Left renal pelvis (tissue), 4 donors: Measurements from ENCODE around the gene PLIN5. TPM values are rescaled to one million over a fixed set of nuclear protein-coding genes. Genes with fewer than 3 reads are reported as not detected.

Source experiments
- DNase-seq, 4 donors: peaks; one replicate each; pipeline ENCODE4 v3.0.0-alpha.2; 2013; ENCODE audit warnings: low read depth in 4 of 4, low spot score in 3 of 4
- polyA plus RNA-seq, 4 donors: library from polyadenylated mRNA; unstranded; fragments of 120-200 nt; gene quantifications; one replicate each; pipeline ENCODE4 v1.2.1, GENCODE V29; 2013; ENCODE audit not compliant: insufficient read length in 4 of 4

The PLIN5 gene
- polyA plus RNA-seq, 4 donors: 0.96 to 10.9 (median 3.0) TPM

DNA sequence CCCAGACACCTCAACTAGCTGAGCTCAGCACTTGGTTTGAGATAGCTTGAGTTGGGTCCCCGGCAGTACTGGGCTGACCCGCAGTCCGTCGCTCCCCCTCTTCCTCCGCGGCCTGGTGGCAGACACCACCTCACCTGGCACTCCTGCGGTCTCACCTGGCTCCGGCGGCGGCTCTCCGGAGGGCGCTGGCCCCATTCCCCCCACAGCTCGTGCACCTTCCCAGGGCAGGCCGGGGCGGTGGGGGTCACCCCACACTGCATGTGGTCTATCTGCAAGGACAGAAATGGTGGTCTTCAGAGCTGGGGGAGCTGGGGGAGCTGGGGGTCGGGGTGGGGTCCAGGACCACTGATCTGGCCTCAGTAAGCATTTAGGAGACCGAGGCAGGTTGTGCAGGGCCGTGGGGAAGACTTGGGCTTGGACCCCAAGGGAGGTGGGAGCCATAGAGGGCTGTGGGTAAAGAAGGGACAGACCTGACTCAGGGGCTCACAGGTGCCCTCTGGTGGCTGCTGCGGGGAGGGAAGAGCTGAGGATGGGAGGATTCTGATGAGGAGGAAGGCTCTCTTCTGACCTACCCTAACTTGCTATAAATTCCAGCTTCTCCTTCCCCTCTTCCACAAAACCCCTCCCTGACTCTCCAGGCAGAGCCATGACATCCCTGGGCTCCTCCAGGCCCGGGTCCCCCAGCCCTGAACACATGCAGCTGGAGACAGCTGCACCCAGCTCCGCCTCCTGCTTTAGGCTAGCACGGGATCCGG lies 10.0 kb downstream of the PLIN5 start:
- no peak for DNase-seq

DNA sequence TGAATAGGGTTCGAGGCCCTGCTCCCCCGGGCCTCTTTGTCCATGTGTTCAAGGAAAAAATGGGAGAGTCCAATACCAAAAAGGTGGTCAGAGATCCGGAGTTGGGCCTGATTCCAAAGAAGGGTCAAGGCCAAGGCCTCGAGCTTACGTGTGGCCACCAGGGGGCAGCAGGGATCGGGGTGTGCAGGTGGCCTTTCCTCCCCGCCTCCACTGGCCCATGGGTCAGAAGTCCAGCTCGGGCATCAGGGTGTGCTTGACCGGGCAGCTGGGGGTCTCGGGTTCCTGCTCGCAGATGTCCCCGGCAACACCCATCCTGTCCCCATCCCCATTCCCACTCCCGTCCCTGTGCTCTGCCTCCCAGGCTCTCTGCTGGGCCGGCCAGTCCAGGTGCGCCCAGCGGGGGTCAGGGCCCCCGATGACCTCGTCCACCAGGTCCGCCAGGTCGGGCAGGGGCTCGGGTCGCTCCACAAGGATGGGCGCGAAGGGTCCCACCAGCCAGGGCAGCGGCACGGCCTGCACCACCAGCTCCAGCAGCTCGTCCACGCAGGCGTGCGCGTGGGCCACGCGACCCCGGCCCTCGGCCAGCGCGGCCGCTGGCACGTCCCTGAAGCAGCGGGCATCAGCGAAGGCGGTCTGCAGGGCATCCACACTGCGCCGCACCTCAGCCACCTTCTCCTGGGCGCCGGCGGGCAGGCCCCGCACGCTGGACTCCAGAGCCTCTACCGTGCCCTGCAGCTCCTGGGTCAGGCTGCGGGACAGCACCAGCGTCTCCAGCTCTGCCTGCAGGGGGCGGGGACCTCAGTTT lies 11.5 kb downstream of the PLIN5 start:
- DNase-seq: no peak

DNA sequence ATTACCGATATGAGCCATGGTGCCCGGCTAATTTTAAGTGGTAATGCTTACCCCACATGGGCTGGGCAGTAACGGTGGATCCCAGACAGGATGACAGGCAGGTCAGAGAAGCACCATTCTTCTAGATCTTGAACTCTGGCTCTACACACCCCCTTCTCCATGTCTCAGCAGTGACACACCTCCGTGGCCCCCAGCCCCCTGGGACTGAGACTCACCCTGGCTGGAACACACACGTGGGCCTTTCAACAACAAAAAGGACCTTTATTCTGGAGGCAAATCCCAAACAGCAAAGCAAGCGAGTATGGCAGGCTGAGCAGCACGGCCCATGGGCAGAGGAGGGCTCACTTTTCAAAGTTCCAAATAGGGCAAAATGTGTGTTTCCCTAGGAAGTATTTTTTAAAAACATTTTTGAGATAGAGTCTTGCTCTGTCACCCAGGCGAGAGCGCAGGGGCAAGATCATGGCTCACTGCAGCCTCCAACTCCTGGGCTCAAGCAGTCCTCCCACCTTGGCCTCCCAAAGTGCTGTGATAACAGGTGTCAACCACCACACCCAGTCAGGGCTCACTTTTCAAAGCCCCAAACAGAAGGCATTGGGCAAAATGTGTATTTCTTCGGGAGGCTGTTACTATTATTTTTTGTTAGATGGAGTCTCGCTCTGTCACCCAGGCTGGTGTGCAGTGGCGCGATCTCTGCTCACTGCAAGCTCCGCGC lies 12.6 kb downstream of the PLIN5 start:
- no peak for DNase-seq

DNA sequence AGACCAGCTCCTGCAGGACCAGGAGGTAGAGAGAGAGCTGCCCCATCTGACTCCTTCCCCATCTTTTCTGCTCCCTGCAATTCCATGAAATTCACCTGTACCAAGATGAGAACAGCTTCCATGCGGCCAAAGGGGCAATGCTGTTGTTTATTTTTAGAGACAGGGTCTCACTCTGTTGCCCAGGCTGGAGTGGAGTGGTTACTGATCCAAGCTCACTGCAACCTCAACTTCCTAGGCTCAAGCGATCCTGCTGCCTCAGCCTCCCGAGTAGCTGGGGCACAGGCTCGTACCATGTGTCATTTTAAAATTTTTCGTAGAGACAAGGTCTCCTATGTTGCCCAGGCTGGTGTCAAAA lies 13.2 kb downstream of the PLIN5 start:
- no peak for DNase-seq

DNA sequence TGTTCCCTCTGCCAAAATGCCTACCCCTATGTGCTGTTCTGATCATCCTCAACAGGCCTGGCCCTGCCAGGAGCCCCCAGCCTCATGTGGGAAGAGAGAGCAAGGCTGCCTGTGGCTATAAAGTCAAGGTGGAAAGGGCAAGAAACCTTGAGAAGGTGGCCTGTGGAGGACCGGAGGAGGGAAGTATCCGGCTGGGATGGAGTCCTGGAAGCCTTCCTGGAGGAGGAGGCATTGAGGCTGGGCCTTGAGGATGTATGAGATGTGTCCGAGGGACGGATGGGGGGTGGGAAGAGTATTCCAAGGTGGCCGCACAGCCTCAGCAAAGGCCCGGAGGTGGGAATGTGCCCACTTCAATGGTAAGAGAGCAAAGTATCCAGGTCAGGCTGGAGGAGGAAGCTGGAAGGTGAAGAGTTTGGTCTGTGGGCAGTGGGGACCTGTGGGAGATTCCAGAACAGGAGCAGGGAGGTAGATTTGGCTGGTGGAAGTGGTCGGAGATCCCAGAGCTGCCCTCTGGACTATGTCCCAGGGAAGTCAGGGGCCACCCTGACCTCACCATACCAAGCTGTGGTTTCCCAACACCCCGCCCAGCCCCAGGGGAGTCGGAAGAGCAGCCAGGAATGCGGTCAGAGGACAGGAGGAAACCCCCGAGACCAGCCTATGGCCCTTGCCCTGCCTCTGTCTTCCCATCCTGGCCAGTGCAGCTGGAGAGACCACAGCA lies 13.7 kb downstream of the PLIN5 start:
- DNase-seq: no peak

DNA sequence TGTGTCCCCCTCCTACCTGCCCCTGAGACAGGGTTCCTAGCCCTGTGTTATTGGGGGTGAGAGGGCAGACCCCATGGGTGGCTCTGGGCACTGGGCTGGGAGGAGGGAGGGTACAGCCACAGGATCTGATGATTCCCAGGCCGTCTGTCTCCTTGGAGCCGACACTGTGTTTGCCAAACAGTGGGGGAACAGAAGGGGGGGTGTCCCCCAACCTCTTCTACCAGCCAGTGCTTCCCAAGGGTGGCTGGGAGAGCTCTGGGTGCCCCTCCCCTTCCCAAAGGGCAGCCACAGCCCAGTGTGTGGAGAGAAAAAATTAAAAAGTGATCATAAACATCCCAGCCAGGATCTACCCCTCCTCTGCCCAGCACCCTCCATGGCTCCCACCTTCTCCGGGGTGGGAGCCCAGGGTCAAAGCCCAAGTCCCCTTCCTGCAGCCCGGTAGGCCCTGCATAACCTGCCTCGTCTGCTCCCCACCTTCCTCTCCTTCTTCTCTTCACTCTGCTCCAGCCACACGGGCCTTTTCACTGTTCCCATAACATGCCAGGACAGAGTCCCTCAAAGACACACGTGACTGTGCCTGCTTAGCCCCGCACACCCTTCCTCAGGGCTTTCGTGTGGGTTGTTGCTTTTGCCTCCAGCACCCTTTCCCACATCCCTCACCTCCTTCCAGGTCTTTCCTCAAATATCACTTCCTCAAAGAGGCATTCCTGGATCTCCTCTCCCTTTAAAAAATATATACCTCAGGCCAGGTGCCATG lies 15.3 kb downstream of the PLIN5 start:
- DNase-seq: no peak

DNA sequence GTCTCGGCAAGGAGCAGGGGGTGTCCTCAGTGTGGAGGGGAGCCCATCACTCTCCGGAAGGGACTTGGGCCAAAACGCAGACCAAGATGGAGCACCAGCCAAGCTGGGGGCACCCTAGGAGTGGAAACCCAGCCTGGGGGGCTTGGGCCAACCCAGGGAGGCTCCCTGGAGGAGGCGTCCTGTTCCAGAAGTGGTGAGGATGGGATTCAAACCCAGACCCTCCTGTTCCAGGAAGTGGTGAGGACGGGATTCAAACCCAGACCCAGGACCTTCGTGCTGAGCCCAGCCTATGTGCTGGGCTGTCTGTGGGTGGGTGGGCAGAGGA lies 15.9 kb downstream of the PLIN5 start:
- no peak for DNase-seq

DNA sequence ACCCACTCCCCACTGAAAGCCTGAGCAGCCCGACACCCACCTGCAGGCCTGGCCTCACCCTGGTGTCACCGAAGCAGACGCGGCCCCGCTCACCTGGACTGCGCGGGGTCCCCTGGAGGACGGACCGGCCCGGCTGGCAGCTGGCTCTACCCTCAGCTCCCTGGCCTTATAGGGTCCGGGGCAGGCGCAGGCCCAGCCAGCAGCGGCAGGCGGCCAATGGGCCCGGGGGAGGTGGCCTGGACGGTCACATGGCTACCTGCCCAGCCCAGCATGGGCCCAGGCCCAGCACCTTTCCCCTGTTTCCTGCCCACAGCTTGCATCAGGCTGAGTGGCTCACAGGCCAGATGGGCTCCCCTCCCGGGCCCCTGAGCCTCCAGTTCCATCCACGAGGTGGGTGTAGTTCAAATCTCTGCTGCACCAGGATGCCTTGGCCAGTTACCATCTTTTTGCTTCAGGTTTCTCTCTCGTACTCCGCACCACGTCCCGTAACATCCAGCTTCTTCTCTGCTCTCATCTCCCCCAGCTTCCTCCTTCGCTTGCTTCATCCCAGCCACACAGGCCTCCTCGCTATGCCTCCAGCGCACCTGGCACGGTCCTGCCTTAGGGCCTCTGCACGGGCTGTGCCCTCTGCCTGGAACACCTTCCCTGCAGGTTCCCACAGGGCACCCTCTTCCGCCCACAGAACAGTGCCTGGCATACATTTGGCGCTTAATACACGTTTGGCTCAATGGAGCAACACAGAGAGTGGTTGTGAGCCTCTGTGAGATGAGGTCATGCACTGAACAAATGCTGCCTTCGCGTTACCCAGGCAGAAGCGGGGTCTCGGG lies 16.5 kb downstream of the PLIN5 start, which contains the start of gene PLIN4:
TSS of gene PLIN4 (minus strand) at position 142 of the 827 bp plus-strand sequence. CDS start 214 bp downstream, outside the sequence.
- DNase-seq: no peak

DNA sequence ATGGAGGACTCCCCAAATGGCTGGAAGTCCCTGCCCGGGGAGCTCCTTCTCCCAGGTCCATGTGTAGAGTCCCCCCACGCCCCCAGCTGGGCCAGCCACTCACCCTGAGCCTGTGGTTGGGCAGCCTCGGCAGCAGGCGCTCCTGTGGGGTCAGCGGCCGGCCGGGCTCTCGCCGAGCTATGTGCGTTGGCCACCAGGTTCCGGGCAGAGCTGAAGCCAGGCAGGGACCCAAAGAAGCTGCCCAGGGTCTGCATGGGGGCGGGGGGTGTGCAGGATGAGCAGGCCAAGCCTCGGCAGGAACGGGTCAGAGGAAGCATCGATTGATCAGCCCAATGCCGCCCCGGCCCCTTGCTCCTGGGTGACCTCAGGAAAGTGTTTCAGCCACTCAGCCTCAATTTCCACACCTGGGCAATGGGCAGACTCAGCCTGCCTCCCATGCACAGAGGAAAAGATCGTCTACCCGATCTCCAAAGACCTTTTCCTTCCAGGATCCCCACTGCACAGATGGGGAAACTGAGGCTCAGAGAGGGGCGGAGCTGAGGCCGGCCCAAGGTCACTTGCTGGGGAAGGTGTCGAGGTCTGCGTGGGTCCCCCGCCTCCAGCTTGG lies 17.5 kb downstream of the PLIN5 start:
- DNase-seq: no peak

DNA sequence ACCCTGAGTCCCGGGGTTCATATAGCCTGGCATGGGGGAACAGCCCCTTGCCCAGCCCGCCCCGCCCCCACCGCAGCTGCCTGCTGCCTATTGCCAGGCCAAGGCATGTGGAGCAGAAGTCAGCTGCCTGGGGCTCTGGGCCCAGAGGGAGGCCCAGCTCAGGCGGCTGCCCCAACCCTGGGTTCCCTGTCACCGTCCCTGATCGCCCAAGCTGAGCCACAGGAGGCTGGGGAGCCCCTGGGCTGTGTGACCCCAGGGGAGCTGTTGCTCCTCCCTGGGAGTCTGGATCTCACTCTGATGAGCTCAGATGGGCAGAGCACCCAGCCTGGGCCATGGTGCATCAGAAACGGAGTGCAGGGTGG lies 18.1 kb downstream of the PLIN5 start:
- no peak for DNase-seq

DNA sequence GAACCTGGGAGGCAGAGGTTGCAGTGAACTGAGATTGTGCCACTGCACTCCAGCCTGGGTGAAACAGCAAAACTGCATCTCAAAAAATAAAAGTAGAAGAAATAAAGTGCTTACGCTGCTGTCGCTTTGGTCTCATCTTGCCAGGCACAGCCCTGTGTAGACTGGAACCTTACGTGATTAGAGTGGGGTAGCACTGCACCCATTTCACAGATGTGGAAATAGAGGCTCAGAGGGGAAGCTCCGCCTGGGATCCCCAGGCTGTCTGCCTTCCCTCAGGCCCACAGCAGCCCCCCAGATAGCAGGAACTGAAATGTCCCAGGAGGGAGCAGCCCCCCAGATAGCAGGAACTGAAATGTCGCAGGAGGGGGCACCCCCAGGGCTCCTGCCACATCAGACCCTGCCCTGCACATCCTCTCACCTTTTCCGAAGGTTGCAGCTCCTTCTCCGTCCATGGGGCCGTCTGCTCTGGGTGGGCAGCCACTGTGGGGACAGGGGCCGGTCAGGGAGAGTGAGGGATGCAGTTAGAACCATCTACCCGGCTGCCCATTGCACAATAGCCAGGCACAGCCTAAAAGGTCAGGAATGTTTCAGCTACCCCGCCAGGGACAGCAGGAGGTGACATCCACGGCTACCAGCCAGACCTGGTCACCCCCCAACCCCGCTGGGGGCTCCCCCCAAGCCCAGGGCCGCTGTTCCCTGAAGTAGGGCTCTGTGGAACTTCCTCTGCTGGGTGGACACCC lies 18.7 kb downstream of the PLIN5 start:
- DNase-seq: no peak

DNA sequence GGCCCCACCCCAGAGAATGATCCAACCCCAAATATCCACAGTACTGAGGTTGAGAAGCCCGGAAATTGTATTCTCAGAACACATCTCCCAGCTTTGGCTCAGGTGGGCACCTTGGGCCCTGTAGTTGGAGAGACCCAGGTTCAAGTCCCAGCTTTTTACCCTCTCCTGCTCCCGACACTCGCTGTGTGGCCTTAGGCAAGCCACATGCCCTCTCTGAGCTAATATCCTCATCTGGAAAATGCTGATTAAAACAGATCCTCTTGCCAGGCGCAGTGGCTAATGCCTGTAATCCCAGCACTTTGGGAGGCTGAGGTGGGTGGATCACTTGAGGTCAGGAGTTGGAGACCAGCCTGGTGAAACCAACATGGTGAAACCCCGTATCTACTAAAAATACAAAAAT lies 19.3 kb downstream of the PLIN5 start:
- no peak for DNase-seq

DNA sequence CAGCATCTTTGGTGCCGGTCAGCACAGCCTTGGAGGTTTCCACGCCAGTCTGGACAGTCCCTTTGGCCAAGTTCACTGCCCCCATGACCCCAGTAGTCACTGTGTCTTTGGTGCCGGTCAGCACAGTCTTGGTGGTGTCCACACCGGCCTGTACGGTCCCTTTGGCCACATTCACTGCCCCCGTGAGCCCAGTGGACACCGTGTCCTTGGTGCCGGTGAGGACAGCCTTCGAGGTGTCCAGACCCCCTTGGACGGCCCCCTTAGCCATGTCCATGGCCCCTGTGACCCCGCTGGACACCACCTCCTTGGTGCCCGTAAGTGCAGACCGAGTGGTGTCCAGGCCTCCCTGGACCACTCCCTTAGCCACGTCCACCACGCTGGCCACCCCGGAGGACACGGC lies 21.8 kb downstream of the PLIN5 start:
- no peak for DNase-seq

DNA sequence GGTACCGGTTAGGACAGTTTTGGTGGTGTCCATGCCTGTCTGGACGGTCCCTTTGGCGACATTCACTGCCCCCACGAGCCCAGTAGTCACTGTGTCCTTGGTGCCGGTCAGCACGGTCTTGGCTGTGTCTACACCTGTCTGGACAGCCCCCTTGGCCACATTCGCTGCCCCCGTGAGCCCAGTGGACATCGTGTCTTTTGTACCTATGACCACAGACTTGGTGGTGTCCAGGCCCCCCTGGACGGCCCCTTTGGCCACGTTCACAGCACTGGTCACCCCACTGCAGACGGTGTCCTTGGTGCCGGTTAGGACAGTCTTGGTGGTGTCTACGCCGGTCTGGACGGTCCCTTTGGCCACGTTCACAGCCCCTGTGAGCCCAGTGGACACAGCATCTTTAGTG lies 23.0 kb downstream of the PLIN5 start:
- no peak for DNase-seq

DNA sequence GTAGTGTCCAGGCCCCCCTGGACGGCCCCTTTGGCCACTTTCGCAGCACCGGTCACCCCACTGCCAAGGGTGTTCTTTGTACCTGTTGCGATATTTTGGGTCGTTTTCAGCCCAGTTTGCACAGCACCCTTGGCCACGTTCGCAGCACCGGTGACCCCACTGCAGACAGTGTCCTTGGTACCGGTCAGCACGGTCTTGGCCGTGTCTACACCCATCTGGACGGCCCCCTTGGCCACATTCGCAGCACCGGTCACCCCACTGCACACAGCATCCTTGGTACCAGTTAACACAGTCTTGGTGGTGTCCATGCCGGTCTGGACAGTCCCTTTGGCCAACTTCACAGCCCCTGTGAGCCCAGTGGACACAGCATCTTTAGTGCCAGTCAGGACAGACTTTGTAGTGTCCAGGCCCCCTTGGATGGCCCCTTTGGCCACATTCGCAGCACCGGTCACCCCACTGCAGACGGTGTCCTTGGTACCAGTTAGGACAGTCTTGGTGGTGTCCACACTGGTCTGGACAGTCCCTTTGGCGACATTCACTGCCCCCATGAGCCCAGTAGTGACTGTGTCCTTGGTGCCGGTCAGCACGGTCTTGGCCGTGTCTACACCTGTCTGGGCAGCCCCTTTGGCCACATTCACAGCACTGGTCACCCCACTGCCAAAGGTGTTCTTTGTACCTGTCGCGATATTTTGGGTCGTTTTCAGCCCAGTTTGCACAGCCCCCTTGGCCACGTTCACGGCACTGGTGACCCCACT lies 23.5 kb downstream of the PLIN5 start:
- DNase-seq: no peak

DNA sequence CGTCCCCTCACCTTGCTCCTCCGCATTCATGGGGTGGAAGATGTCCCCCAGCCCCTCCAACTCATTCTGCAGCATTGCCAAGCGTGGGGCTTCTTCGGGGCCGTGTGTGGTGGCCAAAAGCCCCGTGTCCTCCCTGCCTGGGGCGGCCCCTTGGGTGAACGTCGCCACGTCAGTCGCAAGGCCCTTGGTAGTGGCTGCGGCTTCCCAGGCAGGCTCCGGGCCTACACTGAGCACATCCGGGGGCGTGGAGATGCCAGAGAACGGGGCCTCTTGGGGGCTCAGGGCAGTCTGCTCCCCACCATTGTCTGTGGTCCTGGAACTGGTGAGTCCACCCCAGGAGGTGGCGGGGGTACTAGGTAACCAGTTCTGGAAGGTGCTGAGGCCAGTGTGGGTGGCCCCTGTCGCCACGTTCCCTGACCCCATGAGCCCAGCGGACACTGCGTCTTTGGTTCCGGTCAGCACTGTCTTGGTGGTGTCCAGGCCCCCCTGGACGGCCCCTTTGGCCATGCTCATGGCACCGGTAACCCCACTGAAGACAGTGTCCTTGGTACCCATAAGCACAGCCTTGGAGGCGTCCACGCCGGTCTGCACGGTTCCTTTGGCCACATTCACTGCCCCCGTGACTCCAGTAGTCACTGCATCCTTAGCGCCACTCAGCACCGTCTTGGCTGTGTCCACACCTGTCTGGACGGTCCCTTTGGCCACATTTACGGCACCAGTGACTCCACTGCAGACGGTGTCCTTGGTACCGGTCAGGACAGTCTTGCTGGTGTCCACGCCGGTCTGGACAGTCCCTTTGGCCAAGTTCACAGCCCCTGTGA lies 24.4 kb downstream of the PLIN5 start:
- no peak for DNase-seq

DNA sequence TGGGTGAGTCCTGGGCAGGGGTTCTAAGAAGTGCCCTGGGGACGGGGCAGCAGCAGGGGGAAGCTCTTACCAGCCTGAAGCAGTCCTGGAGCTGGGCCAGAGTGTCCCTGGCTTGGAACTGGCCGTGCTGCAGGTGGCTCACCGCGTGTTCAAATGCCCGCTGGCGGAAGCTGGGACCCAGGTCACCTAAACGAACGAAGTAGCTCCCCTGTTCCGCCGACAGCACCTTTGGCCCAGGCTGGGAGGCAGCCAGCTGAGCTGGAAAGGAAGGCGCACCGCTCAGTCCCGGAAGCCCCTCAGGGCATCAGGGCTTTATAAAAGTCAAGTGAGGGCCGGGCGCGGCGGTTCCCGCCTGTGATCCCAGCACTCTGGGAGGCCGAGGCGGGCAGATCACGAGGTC lies 26.3 kb downstream of the PLIN5 start:
- DNase-seq: no peak
